ENCODE data around the gene SUSD1.
"Not testable (repeated sequence)": the region's sequence is repeated elsewhere in the genome, so short reads cannot be mapped to it uniquely, and the experiment has no call there.

SUSD1 gene

GRCh38 chr9:112094241-112094640 lies 80.9 kb downstream of the SUSD1 start:
- DNase-seq, result no peak

- DNase-seq, result no peak
These were observed 81.3 kb downstream of the SUSD1 start for GRCh38 chr9:112093870-112094216.

GRCh38 chr9:112093147-112093869 lies 81.8 kb downstream of the SUSD1 start:
- DNase-seq, result no peak

GRCh38 chr9:112091810-112092209 lies 83.3 kb downstream of the SUSD1 start:
- no peak for DNase-seq

- no peak for DNase-seq
These were observed 87.6 kb downstream of the SUSD1 start for GRCh38 chr9:112087506-112087905.

- DNase-seq, result no peak
These were observed 88.5 kb downstream of the SUSD1 start for GRCh38 chr9:112086627-112087026.

- DNase-seq, result no peak
These were observed 90.2 kb downstream of the SUSD1 start for GRCh38 chr9:112084907-112085306.

GRCh38 chr9:112084334-112084733 lies 90.8 kb downstream of the SUSD1 start:
- DNase-seq, result no peak

- no peak for DNase-seq
These were observed 93.0 kb downstream of the SUSD1 start for GRCh38 chr9:112081918-112082729.

- no peak for DNase-seq
These were observed 94.1 kb downstream of the SUSD1 start for GRCh38 chr9:112080831-112081542.

GRCh38 chr9:112078432-112078831 lies 96.7 kb downstream of the SUSD1 start:
- no peak for DNase-seq

- DNase-seq, result no peak
These were observed 98.3 kb downstream of the SUSD1 start for GRCh38 chr9:112076814-112077213.

GRCh38 chr9:112075009-112075378 lies 100.1 kb downstream of the SUSD1 start:
- DNase-seq, result no peak

- DNase-seq, result peak; percentile 70
These were observed 100.7 kb downstream of the SUSD1 start for GRCh38 chr9:112074250-112075008.

GRCh38 chr9:112073639-112074173 lies 101.4 kb downstream of the SUSD1 start:
- DNase-seq, result not testable (repeated sequence)

- no peak for DNase-seq
These were observed 102.1 kb downstream of the SUSD1 start for GRCh38 chr9:112072721-112073638.

GRCh38 chr9:112069318-112070169 lies 105.6 kb downstream of the SUSD1 start:
- DNase-seq, result no peak

GRCh38 chr9:112065806-112066606 lies 109.1 kb downstream of the SUSD1 start:
- no peak for DNase-seq

GRCh38 chr9:112064871-112065270 lies 110.2 kb downstream of the SUSD1 start:
- DNase-seq, result no peak

- DNase-seq, result no peak
These were observed 111.5 kb downstream of the SUSD1 start for GRCh38 chr9:112063586-112063985.

Measured in effector CD4-positive, alpha-beta T cell (primary cell).